ENCODE measurements around the gene TMEM184B. TPM values are rescaled to one million over a fixed set of nuclear protein-coding genes. Genes with fewer than 3 reads are reported as not detected.

Gene TMEM184B
- total and polyA plus RNA-seq, 4 donors, result 7.5 to 12.6 (median 9.9) TPM

DNA sequence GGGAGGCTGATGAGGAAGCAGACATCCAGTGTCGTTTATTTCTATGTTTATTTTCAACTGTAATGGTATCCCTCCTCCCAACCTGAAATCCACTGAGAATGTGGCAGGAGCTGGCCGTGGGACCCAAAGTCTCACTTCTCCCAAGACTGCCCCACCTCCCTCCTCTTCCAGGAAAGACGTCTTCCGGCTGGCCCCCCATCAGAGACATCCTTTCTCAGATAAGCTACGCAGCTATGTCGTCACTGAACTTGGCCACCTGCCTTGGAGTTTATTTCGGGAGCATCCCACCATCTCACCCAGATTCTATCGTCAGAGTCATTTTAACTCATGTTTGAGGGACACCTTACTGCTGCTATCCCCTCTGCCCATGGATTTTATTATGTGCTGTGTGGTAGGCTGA, 13.9 kb downstream of the TMEM184B start:
- Histone ChIP-seq H3K36me3 (ENCODE audit: control insufficient read depth in 4 of 4, insufficient read depth in 3 of 4, low read depth in 1 of 4, low read length in 3 of 4) (no peaks in the 10 kb centered on the region), H3K4me1 (ENCODE audit: control insufficient read depth in 4 of 4, insufficient read depth in 4 of 4, low read length in 3 of 4) (peaks cover 0 to 19% (median 4%) of the 10 kb centered on the region in 4 donors), H3K9ac (ENCODE audit: low read depth in 1 of 2, low read length in 2 of 2) (no peak overlapping the region), H3K4me3 (ENCODE audit: low read depth in 1 of 3, low read length in 3 of 3) (no peak overlapping the region), H3K9me3 (ENCODE audit: control insufficient read depth in 4 of 4, low read length in 3 of 4) (no peaks in the 10 kb centered on the region), H3K27ac (ENCODE audit: low read depth in 1 of 2, low read length in 2 of 2) (peak overlapping the region; percentile 39 to 49), H3K27me3 (ENCODE audit: control insufficient read depth in 4 of 4, insufficient read depth in 4 of 4, low read length in 3 of 4) (no peaks in the 10 kb centered on the region)
- no peak for DNase-seq (ENCODE audit: low spot score)
- TF ChIP-seq FOXA2 (IDR thresholded peaks at IDR 0.05) (no peak), SP1 (IDR thresholded peaks at IDR 0.05) (no peak), JUND (IDR thresholded peaks at IDR 0.05) (no peak), GABPA (IDR thresholded peaks at IDR 0.05 in 1 of 2, conservative IDR thresholded peaks at IDR 0.05 in 1 of 2) (peak in 1 of 2 donors; percentile 29), RAD21 (IDR thresholded peaks at IDR 0.05) (peak in 1 of 2 donors; percentile 16)
- WGBS, result 80% methylated on average over 8 of the region's 8 CpGs

DNA sequence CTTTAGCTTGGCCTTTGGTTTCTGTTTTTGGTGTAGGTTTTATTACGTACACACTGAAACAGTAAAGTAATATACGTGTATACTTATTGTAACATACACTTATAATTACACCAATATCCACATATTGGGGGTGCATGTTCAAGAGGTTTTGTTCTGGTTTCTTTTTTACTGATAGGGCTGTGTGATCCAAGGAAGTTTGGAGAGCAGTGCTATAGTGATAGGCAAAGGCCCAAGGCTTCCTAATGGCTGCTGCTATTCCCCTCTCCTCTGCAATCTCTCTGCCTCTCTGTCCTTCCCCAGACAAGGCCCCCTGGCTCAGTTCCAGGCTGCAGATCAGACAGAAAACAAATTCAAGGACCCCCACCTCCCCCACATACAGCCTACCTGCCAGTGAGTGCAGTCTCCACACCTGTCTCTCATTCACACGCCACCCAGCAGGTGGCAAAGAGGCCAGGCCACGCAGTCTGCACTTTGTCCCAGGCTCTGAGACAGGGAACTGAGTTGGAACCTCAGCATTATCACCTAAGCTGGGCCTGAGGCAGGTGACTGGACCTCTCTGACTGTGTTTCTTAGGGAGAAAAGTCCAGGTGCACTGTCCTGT, 15.1 kb downstream of the TMEM184B start:
- H3K27me3 ChIP-seq (ENCODE audit: control insufficient read depth in 4 of 4, insufficient read depth in 4 of 4, low read length in 3 of 4), result no peaks in the 10 kb centered on the region
- peaks cover 0 to 19% (median 4%) of the 10 kb centered on the region in 4 donors for H3K4me1 ChIP-seq (ENCODE audit: control insufficient read depth in 4 of 4, insufficient read depth in 4 of 4, low read length in 3 of 4)
- WGBS, result 72% methylated on average over 4 of the region's 4 CpGs
- no peaks in the 10 kb centered on the region for H3K36me3 ChIP-seq (ENCODE audit: control insufficient read depth in 4 of 4, insufficient read depth in 3 of 4, low read depth in 1 of 4, low read length in 3 of 4)
- H3K27ac ChIP-seq (ENCODE audit: low read depth in 1 of 2, low read length in 2 of 2), result peak overlapping the region; percentile 17 to 72
- H3K9ac ChIP-seq (ENCODE audit: low read depth in 1 of 2, low read length in 2 of 2), result no peak overlapping the region
- TF ChIP-seq YY1 (IDR thresholded peaks at IDR 0.05) (peak; percentile 15), HNF4A (conservative IDR thresholded peaks at IDR 0.05) (peak; percentile 72 to 78), RAD21 (IDR thresholded peaks at IDR 0.05) (peak; percentile 35 to 64), GABPA (IDR thresholded peaks at IDR 0.05 in 1 of 2, conservative IDR thresholded peaks at IDR 0.05 in 1 of 2) (no peak)
- TF ChIP-seq, protein P1, sequence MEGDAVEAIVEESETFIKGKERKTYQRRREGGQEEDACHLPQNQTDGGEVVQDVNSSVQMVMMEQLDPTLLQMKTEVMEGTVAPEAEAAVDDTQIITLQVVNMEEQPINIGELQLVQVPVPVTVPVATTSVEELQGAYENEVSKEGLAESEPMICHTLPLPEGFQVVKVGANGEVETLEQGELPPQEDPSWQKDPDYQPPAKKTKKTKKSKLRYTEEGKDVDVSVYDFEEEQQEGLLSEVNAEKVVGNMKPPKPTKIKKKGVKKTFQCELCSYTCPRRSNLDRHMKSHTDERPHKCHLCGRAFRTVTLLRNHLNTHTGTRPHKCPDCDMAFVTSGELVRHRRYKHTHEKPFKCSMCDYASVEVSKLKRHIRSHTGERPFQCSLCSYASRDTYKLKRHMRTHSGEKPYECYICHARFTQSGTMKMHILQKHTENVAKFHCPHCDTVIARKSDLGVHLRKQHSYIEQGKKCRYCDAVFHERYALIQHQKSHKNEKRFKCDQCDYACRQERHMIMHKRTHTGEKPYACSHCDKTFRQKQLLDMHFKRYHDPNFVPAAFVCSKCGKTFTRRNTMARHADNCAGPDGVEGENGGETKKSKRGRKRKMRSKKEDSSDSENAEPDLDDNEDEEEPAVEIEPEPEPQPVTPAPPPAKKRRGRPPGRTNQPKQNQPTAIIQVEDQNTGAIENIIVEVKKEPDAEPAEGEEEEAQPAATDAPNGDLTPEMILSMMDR (IDR thresholded peaks at IDR 0.05; ENCODE audit: low read depth, low read length, missing input control), result peak; percentile 8
- no peaks in the 10 kb centered on the region for H3K9me3 ChIP-seq (ENCODE audit: control insufficient read depth in 4 of 4, low read length in 3 of 4)
- DNase-seq (ENCODE audit: low spot score), result no peak
- H3K4me3 ChIP-seq (ENCODE audit: low read depth in 1 of 3, low read length in 3 of 3), result no peak overlapping the region

DNA sequence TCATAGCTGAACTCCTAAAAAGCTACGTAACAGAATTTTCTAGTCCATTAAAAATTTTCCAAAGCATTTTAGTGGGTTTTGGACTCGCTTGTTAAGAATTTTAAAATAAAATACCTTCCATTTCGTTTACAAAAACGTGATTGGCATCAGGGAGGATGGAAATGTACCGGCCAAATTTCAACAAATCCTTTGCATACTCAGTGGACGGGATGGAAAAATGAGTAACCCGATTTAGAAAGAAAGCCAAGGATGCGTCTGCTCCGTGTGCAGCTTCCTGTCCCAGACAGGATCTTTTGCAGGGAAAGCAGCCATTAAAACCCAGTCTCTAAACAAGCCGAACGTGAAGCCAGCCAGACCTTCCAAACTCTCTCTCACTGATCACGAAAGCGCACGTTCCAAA, 15.6 kb downstream of the TMEM184B start:
- H3K9me3 ChIP-seq (ENCODE audit: control insufficient read depth in 4 of 4, low read length in 3 of 4), result no peaks in the 10 kb centered on the region
- WGBS, result 69% methylated on average over 14 of the region's 14 CpGs
- DNase-seq (ENCODE audit: low spot score), result no peak
- TF ChIP-seq SP1 (IDR thresholded peaks at IDR 0.05) (no peak), YY1 (IDR thresholded peaks at IDR 0.05) (peak; percentile 82)
- peaks cover 0 to 15% (median 3%) of the 10 kb centered on the region in 4 donors for H3K4me1 ChIP-seq (ENCODE audit: control insufficient read depth in 4 of 4, insufficient read depth in 4 of 4, low read length in 3 of 4)
- H3K27ac ChIP-seq (ENCODE audit: low read depth in 1 of 2, low read length in 2 of 2), result peak overlapping the region; percentile 8 to 72
- no peak overlapping the region for H3K4me3 ChIP-seq (ENCODE audit: low read depth in 1 of 3, low read length in 3 of 3)
- no peaks in the 10 kb centered on the region for H3K36me3 ChIP-seq (ENCODE audit: control insufficient read depth in 4 of 4, insufficient read depth in 3 of 4, low read depth in 1 of 4, low read length in 3 of 4)
- no peak overlapping the region for H3K9ac ChIP-seq (ENCODE audit: low read depth in 1 of 2, low read length in 2 of 2)
- no peaks in the 10 kb centered on the region for H3K27me3 ChIP-seq (ENCODE audit: control insufficient read depth in 4 of 4, insufficient read depth in 4 of 4, low read length in 3 of 4)

DNA sequence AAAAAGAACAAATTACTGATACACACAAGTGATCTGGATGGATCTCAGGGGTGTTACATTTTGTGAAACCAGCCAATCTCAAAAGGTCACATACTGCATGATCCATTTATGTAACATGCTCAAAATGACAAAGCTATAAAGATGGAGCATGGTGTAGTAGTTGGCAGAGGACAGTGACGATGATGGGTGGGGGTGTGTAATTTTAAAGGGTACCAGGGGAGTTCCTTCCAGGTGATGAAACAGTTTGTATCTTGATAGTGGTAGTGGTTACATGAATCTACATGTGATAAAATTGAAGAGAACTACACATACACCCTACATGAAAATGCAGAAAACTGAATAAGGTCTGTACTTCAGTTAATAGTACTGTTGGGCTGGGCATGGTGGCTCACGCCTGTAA, 17.1 kb downstream of the TMEM184B start:
- Histone ChIP-seq H3K9me3 (ENCODE audit: control insufficient read depth in 4 of 4, low read length in 3 of 4) (no peaks in the 10 kb centered on the region), H3K9ac (ENCODE audit: low read depth in 1 of 2, low read length in 2 of 2) (no peak overlapping the region), H3K27ac (ENCODE audit: low read depth in 1 of 2, low read length in 2 of 2) (no peak overlapping the region), H3K4me3 (ENCODE audit: low read depth in 1 of 3, low read length in 3 of 3) (no peak overlapping the region), H3K36me3 (ENCODE audit: control insufficient read depth in 4 of 4, insufficient read depth in 3 of 4, low read depth in 1 of 4, low read length in 3 of 4) (no peaks in the 10 kb centered on the region), H3K27me3 (ENCODE audit: control insufficient read depth in 4 of 4, insufficient read depth in 4 of 4, low read length in 3 of 4) (no peaks in the 10 kb centered on the region), H3K4me1 (ENCODE audit: control insufficient read depth in 4 of 4, insufficient read depth in 4 of 4, low read length in 3 of 4) (peaks cover 0 to 8% (median 3%) of the 10 kb centered on the region in 4 donors)
- TF ChIP-seq FOXA1 (IDR thresholded peaks at IDR 0.05) (no peak), RAD21 (IDR thresholded peaks at IDR 0.05) (no peak), GABPA (IDR thresholded peaks at IDR 0.05 in 1 of 2, conservative IDR thresholded peaks at IDR 0.05 in 1 of 2) (no peak), SP1 (IDR thresholded peaks at IDR 0.05) (no peak), HNF4G (IDR thresholded peaks at IDR 0.05) (no peak)
- TF ChIP-seq, protein P2, sequence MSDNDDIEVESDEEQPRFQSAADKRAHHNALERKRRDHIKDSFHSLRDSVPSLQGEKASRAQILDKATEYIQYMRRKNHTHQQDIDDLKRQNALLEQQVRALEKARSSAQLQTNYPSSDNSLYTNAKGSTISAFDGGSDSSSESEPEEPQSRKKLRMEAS (IDR thresholded peaks at IDR 0.05), result no peak
- TF ChIP-seq, protein P1 (IDR thresholded peaks at IDR 0.05; ENCODE audit: low read depth, low read length, missing input control), result no peak
- 96% methylated on average over 2 of the region's 2 CpGs for WGBS
- DNase-seq (ENCODE audit: low spot score), result no peak

Data from liver (tissue), 9 donors.